Neural cell (in vitro differentiated cells): ENCODE data around the gene ISG15. TPM values are rescaled to one million over a fixed set of nuclear protein-coding genes. Genes with fewer than 3 reads are reported as not detected.

Source experiments
- H2AFZ ChIP-seq: fragments of 200-600, 300-800 bp; sonication (generic), shearing (Covaris generic); 2 replicates; pipeline ENCODE4 v1.6.0; 2014; ENCODE audit warnings: low read depth, mild to moderate bottlenecking, antibody characterized with exemption, low read length, moderate library complexity
- H3F3A ChIP-seq: fragments of 200-600 bp; shearing (Covaris generic); 2 replicates; pipeline ENCODE4 v1.6.1; 2016; ENCODE audit warnings: mild to moderate bottlenecking, moderate library complexity, mixed read lengths, antibody characterized with exemption, low read length; ENCODE audit not compliant: insufficient read depth, poor library complexity, severe bottlenecking
- H3K27ac ChIP-seq: fragments of 200-600, 300-800 bp; sonication (generic), shearing (Covaris generic); 2 replicates; pipeline ENCODE4 v1.5.1; 2014; ENCODE audit warnings: mild to moderate bottlenecking, low read length, moderate library complexity
- H3K27me3 ChIP-seq: fragments of 300-800, 200-600 bp; sonication (generic), shearing (Covaris generic); 2 replicates; pipeline ENCODE4 v1.6.0; 2014; ENCODE audit warnings: mild to moderate bottlenecking, low read depth, low read length, moderate library complexity; ENCODE audit not compliant: insufficient read depth
- H3K36me3 ChIP-seq: fragments of 300-800, 200-600 bp; sonication (generic), shearing (Covaris generic); 2 replicates; pipeline ENCODE4 v1.5.1; 2014; ENCODE audit warnings: mild to moderate bottlenecking, antibody characterized with exemption, low read length, moderate library complexity; ENCODE audit not compliant: insufficient read depth
- H3K4me2 ChIP-seq: fragments of 300-800, 200-600 bp; sonication (generic), shearing (Covaris generic); 2 replicates; pipeline ENCODE4 v1.6.0; 2014; ENCODE audit warnings: mild to moderate bottlenecking, low read length
- H3K4me3 ChIP-seq: fragments of 300-800, 200-600 bp; sonication (generic), shearing (Covaris generic); 2 replicates; pipeline ENCODE4 v1.5.1; 2014; ENCODE audit warnings: mild to moderate bottlenecking, low read length, moderate library complexity
- H3K79me2 ChIP-seq: fragments of 200-600 bp; shearing (Covaris generic); replicated peaks from 2 replicates; pipeline ENCODE4 v1.6.0; 2014; ENCODE audit warnings: mild to moderate bottlenecking, low read length, moderate library complexity; ENCODE audit not compliant: insufficient read depth
- H3K9ac ChIP-seq: fragments of 300-800, 200-600 bp; sonication (generic), shearing (Covaris generic); 2 replicates; pipeline ENCODE4 v1.6.1; 2016; ENCODE audit warnings: mild to moderate bottlenecking, low read length, mixed read lengths
- H3K9me2 ChIP-seq: fragments of 200-600 bp; shearing (Covaris generic); 2 replicates; pipeline ENCODE4 v1.6.1; 2016; ENCODE audit warnings: mild to moderate bottlenecking, low read length, mixed read lengths; ENCODE audit not compliant: insufficient read depth
- H3K9me3 ChIP-seq: fragments of 200-600, 300-800 bp; sonication (generic), shearing (Covaris generic); 2 replicates; pipeline ENCODE4 v1.6.1; 2016; ENCODE audit warnings: mild to moderate bottlenecking, mixed run types, low read length, moderate library complexity, mixed read lengths
- H4K20me1 ChIP-seq: fragments of 200-600 bp; shearing (Covaris generic); 2 replicates; pipeline ENCODE4 v1.6.1; 2016; ENCODE audit warnings: mild to moderate bottlenecking, mixed run types; ENCODE audit not compliant: insufficient read depth
- EP300 ChIP-seq: fragments of 450-650 bp; conservative IDR thresholded peaks from 2 replicates; pipeline ENCODE4 v1.6.1; 2014; ENCODE audit warnings: antibody characterized with exemption, mild to moderate bottlenecking, moderate library complexity; ENCODE audit not compliant: poor library complexity, severe bottlenecking
- EZH2 ChIP-seq: fragments of 200-600, 300-800 bp; shearing (Covaris generic), sonication (generic); IDR thresholded peaks from 2 replicates; pipeline ENCODE4 v1.6.1; 2014; ENCODE audit warnings: antibody characterized with exemption, low read length, borderline replicate concordance, mild to moderate bottlenecking; ENCODE audit not compliant: insufficient read depth, poor library complexity, severe bottlenecking
- MXI1 ChIP-seq: fragments of 450-650 bp; conservative IDR thresholded peaks from 2 replicates; pipeline ENCODE4 v1.6.1; 2014; ENCODE audit warnings: antibody characterized with exemption, mild to moderate bottlenecking; ENCODE audit not compliant: poor library complexity, severe bottlenecking
- POLR2AphosphoS5 ChIP-seq: IDR thresholded peaks from 2 replicates; pipeline ENCODE4 v1.6.1; 2012
- RAD21 ChIP-seq: fragments of 450-650 bp; conservative IDR thresholded peaks from 2 replicates; pipeline ENCODE4 v1.6.1; 2014; ENCODE audit warnings: antibody characterized with exemption, mild to moderate bottlenecking, moderate library complexity
- SMC3 ChIP-seq: fragments of 450-650 bp; conservative IDR thresholded peaks from 2 replicates; pipeline ENCODE4 v1.6.1; 2014; ENCODE audit warnings: antibody characterized with exemption, mild to moderate bottlenecking, moderate library complexity; ENCODE audit not compliant: poor library complexity
- TAF1 ChIP-seq: IDR thresholded peaks from 2 replicates; pipeline ENCODE4 v1.6.1; 2012; ENCODE audit warnings: low read depth
- polyA plus RNA-seq: library from polyadenylated mRNA; depleted of rRNA; stranded (reverse); fragments of >200 nt; gene quantifications from 2 replicates; pipeline ENCODE4 v1.2.3, GENCODE V29; 2014
- TF ChIP-seq, protein P1 (sequence below): IDR thresholded peaks from 2 replicates; pipeline ENCODE4 v1.6.1; 2012; ENCODE audit warnings: borderline replicate concordance
- TF ChIP-seq, protein P2 (sequence below): fragments of 450-650 bp; IDR thresholded peaks from 2 replicates; pipeline ENCODE4 v1.5.1; 2014; ENCODE audit warnings: antibody characterized with exemption, mild to moderate bottlenecking, moderate library complexity; ENCODE audit not compliant: poor library complexity, severe bottlenecking

The ISG15 gene
- polyA plus RNA-seq, 1 donor from 2014 or later, result 8.0 TPM

DNA sequence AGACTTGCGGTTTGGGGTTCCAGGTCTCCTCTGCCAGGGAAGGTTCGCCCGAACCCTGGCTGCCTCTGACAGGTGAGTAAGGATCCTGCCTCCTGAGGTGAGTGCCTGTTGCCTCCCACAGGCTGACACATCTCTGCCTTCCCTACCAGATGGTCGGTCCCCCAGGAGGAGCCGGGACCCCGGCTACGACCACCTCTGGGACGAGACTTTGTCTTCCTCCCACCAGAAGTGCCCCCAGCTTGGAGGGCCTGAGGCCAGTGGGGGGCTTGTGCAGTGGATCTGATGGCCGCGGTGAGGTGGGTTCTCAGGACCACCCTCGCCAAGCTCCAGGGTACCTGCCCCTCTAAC lies 39.0 kb upstream of the ISG15 start:
- Histone ChIP-seq H3K9me2 (no peaks in the 10 kb centered on the region), H2AFZ (no peak overlapping the region), H3K27me3 (peaks cover 25% of the 10 kb centered on the region), H3K4me3 (no peak overlapping the region), H4K20me1 (no peaks in the 10 kb centered on the region), H3K79me2 (no peaks in the 10 kb centered on the region), H3K4me2 (no peak overlapping the region), H3K9ac (no peak overlapping the region), H3K9me3 (no peaks in the 10 kb centered on the region), H3K36me3 (no peaks in the 10 kb centered on the region), H3K27ac (no peak overlapping the region), H3F3A (no peaks in the 10 kb centered on the region)
- TF ChIP-seq EP300 (no peak), TAF1 (no peak), MXI1 (no peak), POLR2AphosphoS5 (no peak), RAD21 (no peak), EZH2 (no peak), SMC3 (no peak)
- TF ChIP-seq, protein P1, sequence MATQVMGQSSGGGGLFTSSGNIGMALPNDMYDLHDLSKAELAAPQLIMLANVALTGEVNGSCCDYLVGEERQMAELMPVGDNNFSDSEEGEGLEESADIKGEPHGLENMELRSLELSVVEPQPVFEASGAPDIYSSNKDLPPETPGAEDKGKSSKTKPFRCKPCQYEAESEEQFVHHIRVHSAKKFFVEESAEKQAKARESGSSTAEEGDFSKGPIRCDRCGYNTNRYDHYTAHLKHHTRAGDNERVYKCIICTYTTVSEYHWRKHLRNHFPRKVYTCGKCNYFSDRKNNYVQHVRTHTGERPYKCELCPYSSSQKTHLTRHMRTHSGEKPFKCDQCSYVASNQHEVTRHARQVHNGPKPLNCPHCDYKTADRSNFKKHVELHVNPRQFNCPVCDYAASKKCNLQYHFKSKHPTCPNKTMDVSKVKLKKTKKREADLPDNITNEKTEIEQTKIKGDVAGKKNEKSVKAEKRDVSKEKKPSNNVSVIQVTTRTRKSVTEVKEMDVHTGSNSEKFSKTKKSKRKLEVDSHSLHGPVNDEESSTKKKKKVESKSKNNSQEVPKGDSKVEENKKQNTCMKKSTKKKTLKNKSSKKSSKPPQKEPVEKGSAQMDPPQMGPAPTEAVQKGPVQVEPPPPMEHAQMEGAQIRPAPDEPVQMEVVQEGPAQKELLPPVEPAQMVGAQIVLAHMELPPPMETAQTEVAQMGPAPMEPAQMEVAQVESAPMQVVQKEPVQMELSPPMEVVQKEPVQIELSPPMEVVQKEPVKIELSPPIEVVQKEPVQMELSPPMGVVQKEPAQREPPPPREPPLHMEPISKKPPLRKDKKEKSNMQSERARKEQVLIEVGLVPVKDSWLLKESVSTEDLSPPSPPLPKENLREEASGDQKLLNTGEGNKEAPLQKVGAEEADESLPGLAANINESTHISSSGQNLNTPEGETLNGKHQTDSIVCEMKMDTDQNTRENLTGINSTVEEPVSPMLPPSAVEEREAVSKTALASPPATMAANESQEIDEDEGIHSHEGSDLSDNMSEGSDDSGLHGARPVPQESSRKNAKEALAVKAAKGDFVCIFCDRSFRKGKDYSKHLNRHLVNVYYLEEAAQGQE, result no peak
- TF ChIP-seq, protein P2, sequence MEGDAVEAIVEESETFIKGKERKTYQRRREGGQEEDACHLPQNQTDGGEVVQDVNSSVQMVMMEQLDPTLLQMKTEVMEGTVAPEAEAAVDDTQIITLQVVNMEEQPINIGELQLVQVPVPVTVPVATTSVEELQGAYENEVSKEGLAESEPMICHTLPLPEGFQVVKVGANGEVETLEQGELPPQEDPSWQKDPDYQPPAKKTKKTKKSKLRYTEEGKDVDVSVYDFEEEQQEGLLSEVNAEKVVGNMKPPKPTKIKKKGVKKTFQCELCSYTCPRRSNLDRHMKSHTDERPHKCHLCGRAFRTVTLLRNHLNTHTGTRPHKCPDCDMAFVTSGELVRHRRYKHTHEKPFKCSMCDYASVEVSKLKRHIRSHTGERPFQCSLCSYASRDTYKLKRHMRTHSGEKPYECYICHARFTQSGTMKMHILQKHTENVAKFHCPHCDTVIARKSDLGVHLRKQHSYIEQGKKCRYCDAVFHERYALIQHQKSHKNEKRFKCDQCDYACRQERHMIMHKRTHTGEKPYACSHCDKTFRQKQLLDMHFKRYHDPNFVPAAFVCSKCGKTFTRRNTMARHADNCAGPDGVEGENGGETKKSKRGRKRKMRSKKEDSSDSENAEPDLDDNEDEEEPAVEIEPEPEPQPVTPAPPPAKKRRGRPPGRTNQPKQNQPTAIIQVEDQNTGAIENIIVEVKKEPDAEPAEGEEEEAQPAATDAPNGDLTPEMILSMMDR, result no peak

DNA sequence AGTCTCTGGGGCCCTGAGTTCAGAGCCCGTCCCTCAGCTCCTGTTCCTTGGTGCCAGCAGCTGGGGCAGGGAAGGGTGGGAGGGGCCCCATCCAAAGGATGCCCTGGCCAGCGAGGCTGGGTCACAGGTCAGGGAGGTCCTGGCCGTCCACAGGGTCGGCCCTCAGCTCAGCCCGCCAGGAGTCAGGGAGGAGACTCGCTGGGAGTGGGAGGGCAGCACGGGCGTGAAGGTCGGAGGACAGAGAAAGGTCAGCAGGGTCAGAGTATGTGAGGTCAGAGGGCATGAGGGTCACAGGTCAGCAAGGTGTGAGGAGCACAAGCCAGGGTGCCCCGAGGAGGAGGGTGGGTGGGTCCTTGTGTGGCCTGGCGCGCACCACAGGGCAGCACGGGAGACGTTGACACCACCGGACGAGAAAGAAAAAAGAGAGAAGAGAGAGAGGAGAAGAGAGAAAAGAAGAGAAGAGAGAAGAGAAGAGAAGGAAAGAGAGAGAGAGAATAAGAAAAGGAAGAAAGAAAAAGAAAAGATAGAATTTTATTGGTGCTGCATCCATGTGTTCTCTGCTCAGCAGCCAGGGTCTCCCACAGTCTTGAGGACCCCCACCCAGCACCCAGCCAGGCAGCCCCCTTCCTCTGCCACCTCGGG lies 38.5 kb upstream of the ISG15 start:
- H3K9me3 ChIP-seq, result no peaks in the 10 kb centered on the region
- H3K27ac ChIP-seq, result no peak overlapping the region
- no peaks in the 10 kb centered on the region for H3K36me3 ChIP-seq
- H2AFZ ChIP-seq, result no peak overlapping the region
- TF ChIP-seq MXI1 (no peak), SMC3 (no peak), EP300 (no peak), EZH2 (no peak), POLR2AphosphoS5 (no peak), TAF1 (no peak), RAD21 (no peak)
- TF ChIP-seq, protein P1, result no peak
- TF ChIP-seq, protein P2, result no peak
- no peaks in the 10 kb centered on the region for H3F3A ChIP-seq
- no peak overlapping the region for H3K9ac ChIP-seq
- H3K9me2 ChIP-seq, result no peaks in the 10 kb centered on the region
- H3K4me2 ChIP-seq, result no peak overlapping the region
- H4K20me1 ChIP-seq, result no peaks in the 10 kb centered on the region
- peaks cover 20% of the 10 kb centered on the region for H3K27me3 ChIP-seq
- no peaks in the 10 kb centered on the region for H3K79me2 ChIP-seq
- H3K4me3 ChIP-seq, result no peak overlapping the region
